HG02571 (cell line): ENCODE measurements around the gene KRT12.
"Not testable (repeated sequence)": the region's sequence is repeated elsewhere in the genome, so short reads cannot be mapped to it uniquely, and the experiment has no call there.

Experiments used
- ATAC-seq: cut with Tn5 transposase; IDR thresholded peaks from one replicate; pipeline ENCODE4 v1.9.1; 2021; ENCODE audit warnings: mild to moderate bottlenecking, moderate library complexity; ENCODE audit not compliant: unreplicated experiment

The KRT12 gene

GRCh38 chr17:40884708-40885512 lies 17.9 kb upstream of the KRT12 start, which contains the start of gene KRT20:
TSS of gene KRT20 (minus strand) at chr17:40885242. CDS start at chr17:40885185, 57 bp downstream.
- ATAC-seq = no peak

GRCh38 chr17:40883626-40884334 lies 16.8 kb upstream of the KRT12 start:
- no peak for ATAC-seq

- ATAC-seq = no peak
Observed at GRCh38 chr17:40883031-40883430, 16.0 kb upstream of the KRT12 start.

- ATAC-seq = no peak
Observed at GRCh38 chr17:40879026-40879425, 12.0 kb upstream of the KRT12 start.

GRCh38 chr17:40878044-40878443 lies 11.0 kb upstream of the KRT12 start:
- no peak for ATAC-seq

- ATAC-seq = no peak
Observed at GRCh38 chr17:40873801-40874200, 6.8 kb upstream of the KRT12 start.

GRCh38 chr17:40873255-40873654 lies 6.2 kb upstream of the KRT12 start:
- no peak for ATAC-seq

GRCh38 chr17:40872416-40872815 lies 5.4 kb upstream of the KRT12 start:
- ATAC-seq = no peak

- ATAC-seq = no peak
Observed at GRCh38 chr17:40871316-40871715, 4.3 kb upstream of the KRT12 start.

GRCh38 chr17:40870136-40870535 lies 3.1 kb upstream of the KRT12 start:
- no peak for ATAC-seq

- ATAC-seq = no peak
Observed at GRCh38 chr17:40864661-40865390, 2.2 kb downstream of the KRT12 start.

- ATAC-seq = no peak
Observed at GRCh38 chr17:40862985-40863733, 3.9 kb downstream of the KRT12 start.

- no peak for ATAC-seq
Observed at GRCh38 chr17:40859536-40859935, 7.5 kb downstream of the KRT12 start.

GRCh38 chr17:40858667-40859066 lies 8.4 kb downstream of the KRT12 start:
- not testable (repeated sequence) for ATAC-seq

- no peak for ATAC-seq
Observed at GRCh38 chr17:40857535-40857934, 9.5 kb downstream of the KRT12 start.

GRCh38 chr17:40854175-40854814 lies 12.7 kb downstream of the KRT12 start:
- no peak for ATAC-seq

- no peak for ATAC-seq
Observed at GRCh38 chr17:40852364-40852763, 14.7 kb downstream of the KRT12 start.

GRCh38 chr17:40850293-40850972 lies 16.6 kb downstream of the KRT12 start:
- no peak for ATAC-seq

GRCh38 chr17:40849723-40850122 lies 17.3 kb downstream of the KRT12 start:
- no peak for ATAC-seq
